GM03348 (cell line): ENCODE results near the gene NUDT4B.
"Not testable (repeated sequence)": the region's sequence is repeated elsewhere in the genome, so short reads cannot be mapped to it uniquely, and the experiment has no call there.

Source experiments
- DNase-seq: peaks from one replicate; pipeline ENCODE4 v3.0.0; 2012; ENCODE audit warnings: low spot score

Gene NUDT4B

GRCh38 chr1:148738667-148739066 lies 9.9 kb upstream of the NUDT4B start:
- not testable (repeated sequence) for DNase-seq

DNA sequence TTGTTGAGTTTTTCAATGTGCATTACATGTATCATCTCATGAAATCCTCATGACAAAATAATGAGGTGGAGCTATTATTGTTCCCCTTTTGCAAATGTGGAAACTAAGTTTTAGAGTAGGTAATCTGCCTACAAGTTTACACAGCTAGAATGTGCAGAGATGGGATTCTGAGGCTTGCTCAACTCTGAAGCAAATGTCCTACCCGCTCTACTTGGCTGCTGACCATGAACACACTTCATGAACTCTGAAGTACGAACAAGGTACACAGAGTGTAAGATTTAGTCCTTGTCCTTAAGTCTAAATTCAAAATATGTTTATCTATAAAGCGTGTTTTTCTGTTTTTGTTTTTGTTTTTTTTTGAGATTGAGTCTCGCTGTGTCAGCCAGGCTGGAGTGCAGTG lies 5.4 kb upstream of the NUDT4B start:
- not testable (repeated sequence) for DNase-seq

DNA sequence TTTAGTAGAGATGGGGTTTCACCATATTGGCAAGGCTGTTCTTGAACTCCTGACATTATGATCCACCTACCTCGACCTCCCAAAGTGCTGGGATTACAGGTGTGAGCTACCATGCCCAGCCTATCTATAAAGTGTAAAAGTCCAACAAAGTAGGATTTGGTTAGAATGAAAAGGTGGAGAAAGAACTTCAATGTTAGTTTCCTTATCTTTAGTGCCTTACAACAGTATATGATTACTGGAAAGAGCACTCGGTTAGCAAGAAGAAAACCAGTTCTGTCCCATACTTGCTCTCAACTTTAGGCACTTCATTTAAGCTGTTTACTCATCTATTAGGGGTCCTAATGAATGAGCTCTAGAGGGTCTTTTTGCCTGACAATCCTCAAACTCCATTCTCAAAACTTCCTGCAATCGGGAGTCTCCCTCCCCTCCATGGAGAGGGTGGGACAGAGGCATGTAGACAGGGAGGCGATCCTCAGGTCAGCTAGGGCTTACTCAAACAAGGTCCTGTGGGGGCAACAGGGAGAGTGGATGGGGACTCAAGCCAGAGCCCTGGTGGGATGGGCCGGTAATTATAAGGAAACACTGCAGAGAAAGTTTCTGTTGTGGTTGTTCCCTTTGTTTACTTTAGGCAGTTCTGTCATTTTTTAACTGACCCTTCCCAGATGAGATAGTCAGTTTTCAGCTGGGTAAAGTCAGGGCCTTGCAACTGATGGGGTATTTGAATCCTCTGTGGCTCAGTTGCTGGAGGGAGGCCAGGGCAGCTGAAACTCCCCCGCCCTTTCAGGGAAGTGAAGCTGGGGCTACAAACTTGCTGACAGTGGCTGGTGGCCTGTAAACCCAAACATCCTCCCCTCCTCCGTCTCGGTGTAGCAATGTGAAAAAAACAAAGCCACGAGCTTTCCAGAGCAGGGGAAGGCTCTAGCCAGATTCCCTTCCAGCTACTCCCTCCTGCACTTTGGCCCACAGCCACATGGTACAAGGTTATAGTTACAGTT lies 4.6 kb upstream of the NUDT4B start:
- DNase-seq = not testable (repeated sequence)

DNA sequence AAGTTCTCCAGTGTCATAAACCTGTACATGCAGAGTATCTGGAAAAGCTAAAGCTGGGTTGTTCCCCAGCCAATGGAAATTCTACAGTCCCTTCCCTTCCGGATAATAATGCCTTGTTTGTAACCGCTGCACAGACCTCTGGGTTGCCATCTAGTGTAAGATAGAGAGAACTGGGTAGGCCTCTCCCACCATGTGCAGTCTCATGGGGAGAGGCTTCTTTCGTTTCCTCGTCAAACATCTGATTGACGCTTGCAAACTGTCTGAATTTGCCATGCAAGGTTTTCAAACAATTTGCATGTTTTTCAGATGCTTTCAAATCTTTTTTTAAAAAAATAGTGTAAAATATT lies 734 bp downstream of the NUDT4B start:
- DNase-seq = not testable (repeated sequence)

- not testable (repeated sequence) for DNase-seq
Observed at GRCh38 chr1:148756231-148756630, 7.7 kb downstream of the NUDT4B start.

GRCh38 chr1:148757446-148757845 lies 8.9 kb downstream of the NUDT4B start:
- not testable (repeated sequence) for DNase-seq

GRCh38 chr1:148758412-148758811 lies 9.8 kb downstream of the NUDT4B start:
- DNase-seq = not testable (repeated sequence)

GRCh38 chr1:148758925-148759324 lies 10.4 kb downstream of the NUDT4B start:
- DNase-seq = not testable (repeated sequence)

DNA sequence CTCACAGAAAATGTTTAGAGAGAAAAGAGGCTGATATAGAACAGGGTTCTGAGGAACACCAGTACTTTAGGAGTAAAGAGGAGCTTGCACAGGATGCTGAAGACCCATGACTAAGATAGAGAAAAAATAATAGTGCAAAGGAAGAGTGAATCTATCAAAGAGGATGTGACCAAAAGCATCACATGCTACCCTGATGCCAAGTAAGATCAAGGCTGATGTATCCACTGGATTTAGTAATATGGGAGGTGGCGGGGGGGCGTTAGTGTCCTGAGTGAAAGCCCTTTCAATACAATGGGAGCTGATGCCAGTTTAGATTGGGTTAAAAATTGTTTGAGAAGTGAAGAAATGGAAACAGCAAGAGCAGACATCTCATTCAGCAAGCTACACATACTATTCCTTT lies 11.2 kb downstream of the NUDT4B start:
- not testable (repeated sequence) for DNase-seq

GRCh38 chr1:148760206-148760605 lies 11.6 kb downstream of the NUDT4B start:
- DNase-seq = not testable (repeated sequence)

DNA sequence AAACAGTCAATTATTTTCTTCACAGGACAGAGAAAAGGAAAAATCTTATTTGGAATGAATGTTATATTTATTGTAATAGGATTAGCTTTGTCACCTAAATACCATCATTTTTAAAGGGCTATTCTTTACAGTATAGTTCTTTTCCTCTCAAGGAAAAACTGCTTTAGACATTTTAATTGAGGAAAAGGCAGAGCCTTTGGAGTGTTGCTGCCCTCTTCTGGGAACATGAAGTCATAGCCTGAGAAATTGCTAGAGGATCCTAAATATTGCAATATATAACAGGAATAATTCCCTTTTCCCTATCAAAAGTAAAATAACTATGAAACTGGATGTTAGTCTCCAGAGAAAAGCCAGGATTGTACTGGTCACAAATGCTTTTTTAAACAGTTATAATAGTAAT lies 12.8 kb downstream of the NUDT4B start:
- DNase-seq = not testable (repeated sequence)

DNA sequence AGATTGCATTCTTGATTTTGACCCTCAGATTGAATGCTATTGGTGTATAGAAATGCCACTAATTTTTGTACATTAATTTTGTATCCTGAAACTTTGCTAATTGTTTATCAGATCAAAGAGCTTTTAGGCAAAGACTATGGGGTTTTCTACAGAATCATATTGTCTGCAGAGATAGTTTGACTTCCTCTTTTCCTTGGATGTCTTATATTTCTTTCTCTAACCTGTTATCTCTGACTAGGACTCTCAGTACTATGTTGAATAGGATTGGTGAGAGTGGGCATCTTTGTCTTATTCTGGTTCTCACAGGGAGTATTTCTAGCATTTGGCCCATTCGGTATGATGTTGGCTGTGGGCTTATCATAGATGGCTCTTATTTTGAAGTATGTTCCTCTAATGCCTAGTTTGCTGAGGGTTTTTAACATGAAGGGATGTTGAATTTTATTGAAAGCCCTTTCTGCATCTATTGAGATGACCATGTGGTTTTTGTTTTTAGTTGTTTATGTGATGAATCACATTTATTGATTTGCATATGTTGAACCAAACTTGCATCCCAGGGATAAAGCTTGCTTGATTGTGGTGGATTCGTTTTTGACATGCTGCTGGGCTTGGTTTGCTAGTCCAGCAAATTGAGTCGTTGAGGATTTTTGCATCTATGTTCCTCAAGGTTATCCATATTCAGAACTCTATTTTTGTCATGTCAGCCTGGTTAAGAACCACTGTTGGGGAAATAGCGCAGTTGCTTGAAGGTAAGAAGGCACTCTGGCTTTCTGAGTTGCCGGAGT lies 16.9 kb downstream of the NUDT4B start:
- not testable (repeated sequence) for DNase-seq

- DNase-seq = not testable (repeated sequence)
Observed at GRCh38 chr1:148768541-148768940, 20.0 kb downstream of the NUDT4B start.

- not testable (repeated sequence) for DNase-seq
Observed at GRCh38 chr1:148769495-148769894, 20.9 kb downstream of the NUDT4B start.

DNA sequence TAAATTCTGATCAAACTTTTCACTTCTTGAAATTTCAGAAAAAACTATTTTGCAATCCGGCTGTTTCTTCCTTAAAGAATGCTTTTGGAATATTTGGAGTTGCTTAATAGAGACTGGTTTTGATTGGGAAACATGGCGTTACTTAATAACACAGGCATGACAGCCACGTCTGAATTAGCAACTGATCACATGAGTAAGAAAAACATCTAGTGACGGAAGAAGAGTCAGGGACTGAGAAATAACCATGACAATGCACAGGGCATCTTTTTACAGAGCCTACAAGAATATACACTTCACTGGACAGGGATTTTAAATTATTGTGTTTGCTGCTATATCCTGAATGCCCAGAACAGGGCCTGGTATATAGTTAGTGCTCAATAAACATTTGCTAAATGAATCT lies 25.1 kb downstream of the NUDT4B start:
- not testable (repeated sequence) for DNase-seq

DNA sequence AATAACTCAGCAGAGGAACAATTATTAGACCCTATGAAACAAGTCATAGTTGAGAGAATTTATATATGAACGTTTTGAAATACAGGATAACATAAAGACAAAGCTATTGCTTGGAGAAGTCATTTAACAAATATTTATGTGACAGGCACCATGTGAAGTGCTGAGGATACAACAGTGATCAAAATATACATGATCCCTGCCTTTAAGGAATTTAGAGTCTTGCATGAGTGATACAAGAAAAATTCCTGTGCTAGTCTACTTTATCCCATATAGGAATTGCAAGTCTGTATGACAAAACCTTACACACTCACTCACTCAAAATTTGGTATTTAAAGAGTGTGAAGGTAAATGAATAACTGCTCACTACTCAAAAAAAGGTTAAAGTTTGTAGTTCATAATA lies 25.5 kb downstream of the NUDT4B start:
- DNase-seq = not testable (repeated sequence)

DNA sequence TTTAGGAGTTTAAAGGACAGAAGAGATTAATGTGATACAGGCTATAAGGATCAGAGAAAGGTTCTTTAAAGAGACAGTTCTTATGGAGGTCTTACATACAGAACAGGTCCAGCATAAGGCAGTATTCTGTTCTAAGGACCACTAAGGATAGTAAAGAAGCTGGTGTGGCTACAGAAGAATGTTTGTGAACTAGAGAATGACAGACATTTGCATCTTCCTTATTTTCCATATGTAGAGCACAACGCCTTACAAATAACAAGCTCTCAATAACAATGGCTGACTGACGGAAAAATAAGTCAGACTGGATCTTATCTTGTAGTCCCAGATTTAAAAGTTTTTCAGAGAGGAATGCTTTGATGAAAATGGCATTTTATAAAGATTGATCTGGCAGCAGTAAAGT lies 26.7 kb downstream of the NUDT4B start:
- not testable (repeated sequence) for DNase-seq

DNA sequence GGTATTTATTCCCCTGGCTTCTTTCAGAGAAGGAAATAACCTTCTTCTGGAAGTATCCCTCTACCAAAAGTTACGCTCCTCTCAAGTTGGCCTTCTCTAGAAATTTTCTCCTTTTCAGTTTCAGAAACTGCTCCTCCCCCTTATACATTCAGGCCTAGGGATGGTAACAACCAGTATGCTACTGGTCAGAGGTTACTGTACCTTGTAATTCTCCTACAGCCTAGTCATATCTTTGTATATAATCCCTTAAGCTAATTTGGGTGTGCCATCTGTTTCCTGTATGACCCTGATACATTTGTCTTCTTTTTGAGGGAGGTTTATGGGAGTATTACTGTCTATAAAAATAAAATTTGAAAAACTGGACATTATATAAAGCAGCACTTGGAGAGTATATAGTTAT lies 29.1 kb downstream of the NUDT4B start:
- not testable (repeated sequence) for DNase-seq

- DNase-seq = not testable (repeated sequence)
Observed at GRCh38 chr1:148780404-148780803, 31.8 kb downstream of the NUDT4B start.

DNA sequence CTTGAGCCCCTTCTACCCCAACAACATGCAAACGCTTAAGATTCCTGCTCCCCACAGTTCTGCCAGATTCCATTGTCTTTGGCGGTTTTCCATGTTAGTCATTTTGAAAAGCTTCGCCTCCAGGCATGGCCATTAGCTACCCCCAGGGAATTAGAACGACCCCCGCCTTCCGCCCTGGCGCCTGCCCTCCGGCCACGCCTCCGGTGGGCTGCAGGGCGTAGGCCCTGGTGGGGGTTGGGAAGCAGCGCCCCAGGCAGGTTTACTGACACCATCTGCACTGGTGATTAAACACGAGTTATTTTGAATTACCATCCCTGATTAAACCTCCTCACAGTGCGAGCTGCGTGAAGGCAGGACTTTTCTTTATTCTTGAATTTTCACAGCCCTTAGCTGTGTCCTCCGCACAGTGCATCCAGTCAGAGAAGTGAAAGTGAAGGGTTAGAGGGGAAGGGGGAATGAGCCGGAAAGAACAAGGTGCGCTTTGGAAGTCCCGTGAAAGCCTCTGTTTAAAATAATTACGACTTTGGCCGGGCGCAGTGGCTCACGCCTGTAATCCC lies 43.0 kb downstream of the NUDT4B start:
- not testable (repeated sequence) for DNase-seq

DNA sequence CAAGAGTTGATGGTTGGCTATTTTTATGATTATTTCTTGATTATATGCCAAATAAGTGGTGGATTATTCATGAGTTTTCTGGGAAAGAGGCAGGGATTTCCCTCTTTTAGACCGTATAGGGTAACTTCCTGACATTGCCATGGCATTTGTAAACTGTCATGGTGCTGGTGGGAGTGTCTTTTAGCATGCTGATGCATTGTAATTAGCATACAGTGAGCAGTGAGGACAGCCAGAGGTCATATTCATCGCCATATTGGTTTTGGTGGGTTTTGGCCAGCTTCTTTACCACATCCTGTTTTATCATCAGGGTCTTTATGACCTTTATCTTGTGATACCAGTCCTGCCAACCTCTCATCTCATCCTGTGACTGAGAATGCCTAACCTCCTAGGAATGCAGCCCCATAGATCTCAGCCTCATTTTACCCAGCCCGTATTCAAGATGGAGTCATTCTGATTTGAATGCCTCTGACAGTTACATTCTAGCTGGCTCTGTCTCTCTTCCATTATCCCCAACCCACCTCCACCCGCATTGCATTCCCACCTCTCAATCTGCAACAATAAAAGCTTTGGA lies 45.3 kb downstream of the NUDT4B start:
- DNase-seq = not testable (repeated sequence)
